Measurements from ENCODE around the gene ZFR2. TPM values are rescaled to one million over a fixed set of nuclear protein-coding genes. Genes with fewer than 3 reads are reported as not detected.
"Not testable (repeated sequence)": the region's sequence is repeated elsewhere in the genome, so short reads cannot be mapped to it uniquely, and the experiment has no call there.

The ZFR2 gene
- total and polyA plus RNA-seq, 10 of the 15 experiments (the other 5 are each of a cell fraction or from before 2014, with no cell fraction given) = 0.18 TPM; not detected in 9

- Histone ChIP-seq H3K27me3 (replicated peaks in 1 of 2; ENCODE audit: control insufficient read depth in 2 of 2, insufficient read depth in 2 of 2, low read length in 1 of 2) (no peaks in the 10 kb centered on the region), H3K79me2 (ENCODE audit: control insufficient read depth, insufficient read depth, low read length) (peaks cover 25% of the 10 kb centered on the region), H3K36me3 (ENCODE audit: control insufficient read depth in 2 of 2, insufficient read depth in 2 of 2, low read length in 1 of 2) (no peaks in the 10 kb centered on the region; a peak in 3 of 4 replicates), H3K4me1 (ENCODE audit: control insufficient read depth, insufficient read depth, low read length) (peaks cover 4% of the 10 kb centered on the region; the same call in 1 of the 2 replicates), H3K4me3 (no peak overlapping the region), H3K4me2 (ENCODE audit: control insufficient read depth, insufficient read depth) (peak overlapping the region; percentile 31), H3K9me3 (replicated peaks; ENCODE audit: control insufficient read depth, insufficient read depth, low read length) (no peaks in the 10 kb centered on the region), H2AFZ (ENCODE audit: control insufficient read depth, low read depth, low read length) (no peak overlapping the region), H4K20me1 (ENCODE audit: control insufficient read depth, insufficient read depth) (no peaks in the 10 kb centered on the region), H3K27ac (ENCODE audit: control insufficient read depth, insufficient read depth) (no peak overlapping the region), H3K9ac (ENCODE audit: control insufficient read depth, insufficient read depth, low read length) (no peak overlapping the region)
- in situ Hi-C loops (cut with MboI) (no loop called here), intact Hi-C loops (cut with micrococcal nuclease; ENCODE audit: unreplicated experiment) (no loop called here)
- no peak for ATAC-seq
- ChIA-PET SMC1A (ENCODE audit: uncharacterized antibody, unreplicated experiment) (no interaction called here), RAD21 (ENCODE audit: unreplicated experiment) (no interaction called here), POLR2A (interaction anchor here (1.1 to 1.2 kb wide), 2 partner anchors 9 to 10 kb away, joined by 3 to 7 read pairs; no protein-coding TSS in a partner anchor), CTCF (no interaction called here)
- no peak for DNase-seq (ENCODE audit: low read depth, low spot score)
- no TSS peak for BruUV-seq (replicated peaks)
- FAIRE-seq = no peak
- TF ChIP-seq NR2F1 (conservative IDR thresholded peaks at IDR 0.05) (no peak), FOXK2 (IDR thresholded peaks at IDR 0.05) (no peak)
- WGBS (ENCODE audit: insufficient coverage, insufficient replicate concordance, low lambda C conversion rate, missing lambda C conversion rate) = 94% methylated on average over 18 of the region's 19 CpGs
Observed at GRCh38 chr19:3759482-3760254, 109.2 kb downstream of the ZFR2 start.

GRCh38 chr19:3758297-3758696 lies 110.5 kb downstream of the ZFR2 start:
- intact Hi-C loops (cut with micrococcal nuclease; ENCODE audit: unreplicated experiment) = not testable (repeated sequence)

More at GRCh38 chr19:3758297-3758696, 110.5 kb downstream of the ZFR2 start:
- H4K20me1 ChIP-seq (ENCODE audit: control insufficient read depth, insufficient read depth); POLR2A ChIA-PET; H3K9me3 ChIP-seq (replicated peaks; ENCODE audit: control insufficient read depth, insufficient read depth, low read length); ATAC-seq; H3K9ac ChIP-seq (ENCODE audit: control insufficient read depth, insufficient read depth, low read length); H2AFZ ChIP-seq (ENCODE audit: control insufficient read depth, low read depth, low read length); H3K27me3 ChIP-seq (replicated peaks in 1 of 2; ENCODE audit: control insufficient read depth in 2 of 2, insufficient read depth in 2 of 2, low read length in 1 of 2); H3K4me2 ChIP-seq (ENCODE audit: control insufficient read depth, insufficient read depth); in situ Hi-C loops (cut with MboI); H3K4me1 ChIP-seq (ENCODE audit: control insufficient read depth, insufficient read depth, low read length); H3K36me3 ChIP-seq (ENCODE audit: control insufficient read depth in 2 of 2, insufficient read depth in 2 of 2, low read length in 1 of 2); H3K27ac ChIP-seq (ENCODE audit: control insufficient read depth, insufficient read depth); H3K4me3 ChIP-seq; CTCF ChIA-PET; DNase-seq (ENCODE audit: low read depth, low spot score); SMC1A ChIA-PET (ENCODE audit: uncharacterized antibody, unreplicated experiment); BruUV-seq (replicated peaks); FAIRE-seq: not testable (repeated sequence)
- H3K79me2 ChIP-seq (ENCODE audit: control insufficient read depth, insufficient read depth, low read length) = peaks cover 22% of the 10 kb centered on the region
- 98% methylated on average over 13 of the region's 13 CpGs for WGBS (ENCODE audit: insufficient coverage, insufficient replicate concordance, low lambda C conversion rate, missing lambda C conversion rate)
- RAD21 ChIA-PET (ENCODE audit: unreplicated experiment) = interaction anchor here (0.6 kb wide), 1 partner anchor 195 kb away, joined by 3 read pairs; no protein-coding TSS in a partner anchor
